Endothelial cell of umbilical vein (primary cell): ENCODE data around the gene TRDN. TPM values are rescaled to one million over a fixed set of nuclear protein-coding genes. Genes with fewer than 3 reads are reported as not detected.

Source experiments
- BruUV-seq: library from RNA; stranded (reverse); fragments of 400-500 nt; replicated peaks from 2 replicates; lab custom pipeline; 2021; lab: Mats Ljungman, UMichigan
- CTCF ChIA-PET: fragments of 300-600, 350-600 bp; sonication (Branson Sonifier 250); formaldehyde crosslinking; loops from one replicate; lab custom pipeline; 2021; ENCODE audit warnings: antibody characterized with exemption, inconsistent platforms; lab: Charles Lee
- POLR2A ChIA-PET: fragments of 300-600, 350-600 bp; sonication (Branson Sonifier 250); formaldehyde crosslinking; loops from one replicate; lab custom pipeline; 2021; ENCODE audit warnings: antibody characterized with exemption, inconsistent platforms; lab: Charles Lee
- DNase-seq: peaks from one replicate; pipeline ENCODE4 v3.0.0-alpha.2; 2011; ENCODE audit warnings: low read depth, low spot score
- FAIRE-seq: peaks from 2 replicates; lab custom pipeline; 2011; peaks lifted over from hg19 to GRCh38; lab: Jason Lieb, UNC
- H2AFZ ChIP-seq: 2 replicates; pipeline ENCODE4 v1.6.0; 2012; ENCODE audit warnings: low read depth, low read length, control low read depth, inconsistent platforms
- H3K27ac ChIP-seq: 2 replicates; pipeline ENCODE4 v1.5.1; 2011; ENCODE audit warnings: low read depth, mild to moderate bottlenecking, control low read depth, low read length, moderate library complexity; ENCODE audit not compliant: insufficient read depth
- H3K27me3 ChIP-seq, 2 experiments: 2 replicates each; pipeline versions ENCODE4 v1.6.0 to v1.6.1; 2011; ENCODE audit warnings: low read length in 2 of 2, mixed read lengths in 1 of 2; ENCODE audit not compliant: control insufficient read depth in 2 of 2, insufficient read depth in 2 of 2
- H3K36me3 ChIP-seq, 2 experiments: 2 replicates in 1 of 2; 3 replicates in 1 of 2; pipeline ENCODE4 v1.5.1; 2011; ENCODE audit warnings: low read length in 2 of 2, mild to moderate bottlenecking in 1 of 2, moderate library complexity in 1 of 2; ENCODE audit not compliant: control insufficient read depth in 2 of 2, insufficient read depth in 2 of 2; ENCODE audit errors: extremely low read depth in 1 of 2
- H3K4me1 ChIP-seq: 3 replicates; pipeline ENCODE4 v1.5.1; 2011; ENCODE audit warnings: mild to moderate bottlenecking, low read length; ENCODE audit not compliant: control insufficient read depth, insufficient read depth; ENCODE audit errors: extremely low read depth
- H3K4me2 ChIP-seq: 2 replicates; pipeline ENCODE4 v1.6.1; 2011; ENCODE audit warnings: low read length, control low read depth, mixed read lengths; ENCODE audit not compliant: insufficient read depth
- H3K4me3 ChIP-seq, 3 experiments: fragments of 200-600 bp in 1 of 3; sonication (generic), shearing (Covaris generic) in 1 of 3; replicated peaks in 1 of 3; 2 replicates each; pipeline ENCODE4 v1.5.1; 2011 to 2016; ENCODE audit warnings: control low read depth in 3 of 3, low read length in 3 of 3, mild to moderate bottlenecking in 2 of 3, inconsistent platforms in 1 of 3, low read depth in 1 of 3, moderate library complexity in 1 of 3; ENCODE audit not compliant: insufficient read depth in 1 of 3
- H3K79me2 ChIP-seq: 2 replicates; pipeline ENCODE4 v1.6.0; 2012; ENCODE audit warnings: low read length, inconsistent platforms; ENCODE audit not compliant: control insufficient read depth, insufficient read depth
- H3K9ac ChIP-seq: replicated peaks from 2 replicates; pipeline ENCODE3; 2011; ENCODE audit warnings: low read length, control low read depth; ENCODE audit not compliant: insufficient read depth; ENCODE audit errors: extremely low read depth
- H3K9me1 ChIP-seq: replicated peaks from 3 replicates; pipeline ENCODE4 v1.6.0; 2011; ENCODE audit warnings: mild to moderate bottlenecking, low read length; ENCODE audit not compliant: control insufficient read depth, insufficient read depth; ENCODE audit errors: extremely low read depth
- H3K9me3 ChIP-seq: replicated peaks from 2 replicates; pipeline ENCODE4 v1.5.1; 2012; ENCODE audit warnings: low read length, inconsistent platforms; ENCODE audit not compliant: control insufficient read depth, insufficient read depth
- H4K20me1 ChIP-seq: replicated peaks from 2 replicates; pipeline ENCODE3; 2011; ENCODE audit warnings: mild to moderate bottlenecking, low read length; ENCODE audit not compliant: control insufficient read depth, insufficient read depth; ENCODE audit errors: extremely low read depth
- EZH2 ChIP-seq: IDR thresholded peaks from 2 replicates; pipeline ENCODE4 v1.6.1; 2012; ENCODE audit warnings: borderline replicate concordance, low read depth, mild to moderate bottlenecking, moderate library complexity, low read length, inconsistent platforms; ENCODE audit not compliant: severe bottlenecking
- FOS ChIP-seq: IDR thresholded peaks from 2 replicates; pipeline ENCODE4 v1.6.1; 2011; ENCODE audit warnings: mild to moderate bottlenecking, low read length, moderate library complexity, borderline replicate concordance; ENCODE audit not compliant: insufficient read depth
- GATA2 ChIP-seq: IDR thresholded peaks from 2 replicates; pipeline ENCODE4 v1.7.0; 2011; ENCODE audit warnings: low read depth, mild to moderate bottlenecking, moderate library complexity, mixed read lengths, low read length; ENCODE audit not compliant: insufficient read length, insufficient read depth
- JUN ChIP-seq: IDR thresholded peaks from 2 replicates; pipeline ENCODE4 v1.6.1; 2011; ENCODE audit warnings: borderline replicate concordance, low read depth; ENCODE audit not compliant: insufficient read length, insufficient read depth
- MYC ChIP-seq: IDR thresholded peaks from one replicate; pipeline ENCODE4 v1.6.1; 2011; ENCODE audit warnings: mild to moderate bottlenecking, low read depth, low read length
- POLR2A ChIP-seq: IDR thresholded peaks from 2 replicates; pipeline ENCODE4 v1.6.1; 2012; ENCODE audit warnings: low read depth, mild to moderate bottlenecking, control low read depth, low read length
- POLR2AphosphoS5 ChIP-seq: IDR thresholded peaks from 2 replicates; pipeline ENCODE4 v1.6.1; 2012; ENCODE audit warnings: low read depth, mild to moderate bottlenecking, control low read depth, low read length, moderate library complexity; ENCODE audit not compliant: insufficient read depth
- dilution Hi-C: fragments of 300-500 bp; cut with MboI; formaldehyde crosslinking; loops from one replicate; pipeline ENCODE4 v1.15.0; 2019; ENCODE audit warnings: low sequenced_read_pairs; ENCODE audit not compliant: extremely low pct_ligation_motif_present
- intact Hi-C: fragments of 100-400 bp; cut with micrococcal nuclease; formaldehyde crosslinking; loops from one replicate; pipeline ENCODE4 v1.10.0; 2022
- polyA plus RNA-seq, 4 experiments: library from polyadenylated mRNA; depleted of rRNA in 3 of 4; stranded (reverse) in 3 of 4; unstranded in 1 of 4; fragments of >200 nt; gene quantifications; 2 replicates each; pipeline versions ENCODE4 v1.2.1 to v1.2.3, GENCODE V29; 2011 to 2012; ENCODE audit warnings: missing spikeins in 1 of 4
- total RNA-seq: library from RNA; stranded (reverse); gene quantifications from 2 replicates; pipeline ENCODE4 v1.2.3, GENCODE V29; 2021
- TF ChIP-seq, protein P1 (sequence below): IDR thresholded peaks from 2 replicates; pipeline ENCODE4 v1.6.1; 2011; ENCODE audit not compliant: insufficient read depth, insufficient read length
- TF ChIP-seq, protein P2 (sequence below), 2 donors: IDR thresholded peaks; 1 replicate in 1 of 2; 2 replicates in 1 of 2; pipeline ENCODE4 v1.5.1; 2011; ENCODE audit warnings: low read length in 2 of 2, mild to moderate bottlenecking in 2 of 2, moderate library complexity in 2 of 2, control low read depth in 1 of 2, inconsistent platforms in 1 of 2, low read depth in 1 of 2; ENCODE audit not compliant: insufficient read depth in 1 of 2; ENCODE audit errors: extremely low read depth in 1 of 2

The TRDN gene
- total and polyA plus RNA-seq, 2 donors (not counting 3 experiments of a cell fraction or from before 2014, with no cell fraction given): not detected

DNA sequence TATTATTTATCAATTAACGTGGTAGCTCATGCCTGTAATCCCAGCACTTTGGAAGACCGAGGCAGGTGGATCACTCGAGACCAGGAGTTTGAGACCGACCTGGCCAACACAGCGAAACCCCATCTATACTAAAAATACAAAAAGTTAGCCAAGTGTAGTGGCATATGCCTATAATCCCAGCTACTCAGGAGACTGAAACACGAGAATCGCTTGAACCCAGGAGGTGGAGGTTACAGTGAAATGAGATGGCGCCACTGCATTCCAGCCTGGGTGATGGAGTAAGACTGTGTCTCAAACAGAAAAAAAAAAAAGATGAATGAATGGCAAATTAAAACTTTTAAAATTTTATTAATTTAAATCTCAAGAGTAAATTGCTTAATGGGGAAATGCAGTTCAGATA is 341.1 kb downstream of the TRDN start:
- Histone ChIP-seq H3K36me3 (no peaks in the 10 kb centered on the region), H2AFZ (no peak overlapping the region), H3K4me1 (no peaks in the 10 kb centered on the region), H3K9me3 (no peaks in the 10 kb centered on the region), H3K27ac (no peak overlapping the region), H4K20me1 (no peaks in the 10 kb centered on the region), H3K9me1 (no peaks in the 10 kb centered on the region), H3K4me2 (no peak overlapping the region), H3K9ac (no peak overlapping the region), H3K4me3 (no peak overlapping the region), H3K27me3 (no peaks in the 10 kb centered on the region), H3K79me2 (no peaks in the 10 kb centered on the region)
- DNase-seq: no peak
- CTCF ChIA-PET: no interaction called here
- POLR2A ChIA-PET: no interaction called here
- no peak for FAIRE-seq
- dilution Hi-C loops (no loop called here), intact Hi-C loops (no loop called here)
- TF ChIP-seq, protein P1, sequence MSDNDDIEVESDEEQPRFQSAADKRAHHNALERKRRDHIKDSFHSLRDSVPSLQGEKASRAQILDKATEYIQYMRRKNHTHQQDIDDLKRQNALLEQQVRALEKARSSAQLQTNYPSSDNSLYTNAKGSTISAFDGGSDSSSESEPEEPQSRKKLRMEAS: no peak
- TF ChIP-seq JUN (no peak), POLR2AphosphoS5 (no peak), EZH2 (no peak), MYC (no peak), FOS (no peak), GATA2 (no peak), POLR2A (no peak)
- TF ChIP-seq, protein P2, sequence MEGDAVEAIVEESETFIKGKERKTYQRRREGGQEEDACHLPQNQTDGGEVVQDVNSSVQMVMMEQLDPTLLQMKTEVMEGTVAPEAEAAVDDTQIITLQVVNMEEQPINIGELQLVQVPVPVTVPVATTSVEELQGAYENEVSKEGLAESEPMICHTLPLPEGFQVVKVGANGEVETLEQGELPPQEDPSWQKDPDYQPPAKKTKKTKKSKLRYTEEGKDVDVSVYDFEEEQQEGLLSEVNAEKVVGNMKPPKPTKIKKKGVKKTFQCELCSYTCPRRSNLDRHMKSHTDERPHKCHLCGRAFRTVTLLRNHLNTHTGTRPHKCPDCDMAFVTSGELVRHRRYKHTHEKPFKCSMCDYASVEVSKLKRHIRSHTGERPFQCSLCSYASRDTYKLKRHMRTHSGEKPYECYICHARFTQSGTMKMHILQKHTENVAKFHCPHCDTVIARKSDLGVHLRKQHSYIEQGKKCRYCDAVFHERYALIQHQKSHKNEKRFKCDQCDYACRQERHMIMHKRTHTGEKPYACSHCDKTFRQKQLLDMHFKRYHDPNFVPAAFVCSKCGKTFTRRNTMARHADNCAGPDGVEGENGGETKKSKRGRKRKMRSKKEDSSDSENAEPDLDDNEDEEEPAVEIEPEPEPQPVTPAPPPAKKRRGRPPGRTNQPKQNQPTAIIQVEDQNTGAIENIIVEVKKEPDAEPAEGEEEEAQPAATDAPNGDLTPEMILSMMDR (IDR thresholded peaks at IDR 0.05; ENCODE audit: extremely low read depth in 1 of 2, insufficient read depth in 1 of 2, low read depth in 1 of 2, low read length in 2 of 2): no peak
- BruUV-seq: no TSS peak
